Measurements from ENCODE around the gene UNC119.

UNC119 gene

GRCh38 chr17:28573521-28573920 lies 21.1 kb upstream of the UNC119 start:
- no peak for DNase-seq (ENCODE audit: low read depth in 1 of 2, low spot score in 1 of 2)

GRCh38 chr17:28573040-28573380 lies 20.6 kb upstream of the UNC119 start:
- no peak for DNase-seq (ENCODE audit: low read depth in 1 of 2, low spot score in 1 of 2)

- no peak for DNase-seq (ENCODE audit: low read depth in 1 of 2, low spot score in 1 of 2)
Measured at GRCh38 chr17:28572259-28573039, 20.0 kb upstream of the UNC119 start.

GRCh38 chr17:28571361-28572122 lies 19.1 kb upstream of the UNC119 start, which contains the start of gene PIGS:
Gene PIGS, minus strand, starts transcription at chr17:28571524. Its CDS starts 28 bp downstream, at chr17:28571496.
- DNase-seq (ENCODE audit: low read depth in 1 of 2, low spot score in 1 of 2): peak; percentile 83 to 86

GRCh38 chr17:28570716-28571360 lies 18.4 kb upstream of the UNC119 start:
- peak; percentile 22 to 24 for DNase-seq (ENCODE audit: low read depth in 1 of 2, low spot score in 1 of 2)

GRCh38 chr17:28569446-28569845 lies 17.0 kb upstream of the UNC119 start:
- DNase-seq (ENCODE audit: low read depth in 1 of 2, low spot score in 1 of 2): no peak

- no peak for DNase-seq (ENCODE audit: low read depth in 1 of 2, low spot score in 1 of 2)
Measured at GRCh38 chr17:28567604-28568003, 15.2 kb upstream of the UNC119 start.

GRCh38 chr17:28563475-28563874 lies 11.1 kb upstream of the UNC119 start:
- no peak for DNase-seq (ENCODE audit: low read depth in 1 of 2, low spot score in 1 of 2)

- no peak for DNase-seq (ENCODE audit: low read depth in 1 of 2, low spot score in 1 of 2)
Measured at GRCh38 chr17:28555022-28555421, 2.6 kb upstream of the UNC119 start.

GRCh38 chr17:28554565-28554964 lies 2.1 kb upstream of the UNC119 start:
- no peak for DNase-seq (ENCODE audit: low read depth in 1 of 2, low spot score in 1 of 2)

GRCh38 chr17:28553000-28553505 lies 629 bp upstream of the UNC119 start:
- DNase-seq (ENCODE audit: low read depth in 1 of 2, low spot score in 1 of 2): no peak

GRCh38 chr17:28551421-28552175 lies 826 bp downstream of the UNC119 start:
- DNase-seq (ENCODE audit: low read depth in 1 of 2, low spot score in 1 of 2): no peak

GRCh38 chr17:28550858-28551257 lies 1.6 kb downstream of the UNC119 start:
- no peak for DNase-seq (ENCODE audit: low read depth in 1 of 2, low spot score in 1 of 2)

GRCh38 chr17:28549236-28550132 lies 2.9 kb downstream of the UNC119 start:
- DNase-seq (ENCODE audit: low read depth in 1 of 2, low spot score in 1 of 2): peak; percentile 18 to 30

GRCh38 chr17:28548417-28549130 lies 3.9 kb downstream of the UNC119 start:
- DNase-seq (ENCODE audit: low read depth in 1 of 2, low spot score in 1 of 2): no peak

- DNase-seq (ENCODE audit: low read depth in 1 of 2, low spot score in 1 of 2): peak; percentile 27 to 40
Measured at GRCh38 chr17:28547623-28548416, 4.6 kb downstream of the UNC119 start.

GRCh38 chr17:28547096-28547622 lies 5.3 kb downstream of the UNC119 start:
- DNase-seq (ENCODE audit: low read depth in 1 of 2, low spot score in 1 of 2): no peak

- DNase-seq (ENCODE audit: low read depth in 1 of 2, low spot score in 1 of 2): no peak
Measured at GRCh38 chr17:28545787-28546415, 6.5 kb downstream of the UNC119 start.
